GM21526 (cell line): ENCODE measurements around the gene CES1.
"Not testable (repeated sequence)": the region's sequence is repeated elsewhere in the genome, so short reads cannot be mapped to it uniquely, and the experiment has no call there.

Source experiments
- ATAC-seq: cut with Tn5 transposase; IDR thresholded peaks from one replicate; pipeline ENCODE4 v1.9.1; 2021; ENCODE audit warnings: moderate library complexity; ENCODE audit not compliant: unreplicated experiment, low FRiP score

Gene CES1

GRCh38 chr16:55832773-55833691 is at the start of gene CES1:
Gene CES1 (minus strand): TSS chr16:55833096. CDS start chr16:55833055, 41 bp downstream.
- ATAC-seq, result no peak

DNA sequence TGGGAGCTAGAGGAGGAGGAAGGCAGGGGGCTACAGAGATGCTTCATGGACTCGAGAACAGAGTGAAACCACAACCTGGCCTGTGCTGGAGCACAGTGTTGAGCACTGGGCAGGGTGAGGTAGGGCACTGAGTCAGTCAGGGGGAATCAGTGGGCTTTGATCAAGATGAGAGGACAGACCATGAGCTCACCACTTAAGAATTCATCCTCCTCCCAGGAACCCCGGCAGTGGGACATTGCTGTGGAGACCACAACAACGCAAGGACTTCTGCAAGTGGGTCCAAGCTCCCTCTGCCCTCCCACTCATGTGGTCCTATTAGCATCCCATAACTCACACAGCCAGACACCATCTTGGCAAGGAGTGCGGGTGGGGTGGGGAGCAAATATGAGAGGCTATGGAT is 44.0 kb upstream of the CES1 start:
- ATAC-seq, result no peak

GRCh38 chr16:55875273-55875672 is 42.4 kb upstream of the CES1 start, which contains the start of gene CES5A:
Gene CES5A (minus strand): TSS chr16:55875373. CDS start chr16:55875221, 152 bp downstream.
- no peak for ATAC-seq

DNA sequence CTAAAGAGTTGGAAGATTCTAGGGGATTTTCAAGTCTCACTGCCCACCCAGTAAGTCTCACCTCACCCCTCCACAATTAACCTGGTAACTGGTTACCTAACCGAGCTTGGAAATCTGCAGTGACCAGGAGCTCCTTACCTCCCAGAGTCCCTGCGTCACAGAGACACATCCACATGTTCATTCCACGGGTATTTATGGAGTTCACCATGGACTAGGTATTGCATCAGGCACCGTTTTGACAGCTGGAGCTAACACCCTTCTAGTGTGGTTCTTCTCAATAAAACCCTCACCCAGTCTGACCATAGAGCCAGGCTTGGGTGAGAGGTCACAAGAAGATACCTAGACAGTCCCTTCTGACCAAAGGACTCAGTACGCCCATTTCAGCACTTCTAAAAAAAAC is 40.2 kb upstream of the CES1 start:
- no peak for ATAC-seq

DNA sequence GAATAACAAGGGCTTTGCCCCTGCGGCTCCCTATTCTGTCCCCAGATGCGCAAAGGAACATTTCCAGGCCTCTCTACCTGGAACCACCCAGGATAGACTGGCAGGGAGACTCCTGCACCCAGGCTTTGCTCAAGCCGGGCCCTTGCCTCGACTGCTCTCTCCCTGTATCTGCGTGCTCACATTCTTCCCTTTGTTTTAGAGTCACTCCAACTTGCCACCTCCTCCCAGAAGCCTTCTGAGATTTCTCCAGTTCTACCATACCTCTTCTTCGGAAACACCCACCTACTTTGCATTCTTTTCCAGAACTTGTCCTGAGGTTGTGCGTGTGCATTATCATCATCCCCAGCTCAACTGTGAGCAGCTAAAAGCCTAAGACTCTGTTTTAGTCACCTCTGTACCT is 39.2 kb upstream of the CES1 start:
- ATAC-seq, result no peak

DNA sequence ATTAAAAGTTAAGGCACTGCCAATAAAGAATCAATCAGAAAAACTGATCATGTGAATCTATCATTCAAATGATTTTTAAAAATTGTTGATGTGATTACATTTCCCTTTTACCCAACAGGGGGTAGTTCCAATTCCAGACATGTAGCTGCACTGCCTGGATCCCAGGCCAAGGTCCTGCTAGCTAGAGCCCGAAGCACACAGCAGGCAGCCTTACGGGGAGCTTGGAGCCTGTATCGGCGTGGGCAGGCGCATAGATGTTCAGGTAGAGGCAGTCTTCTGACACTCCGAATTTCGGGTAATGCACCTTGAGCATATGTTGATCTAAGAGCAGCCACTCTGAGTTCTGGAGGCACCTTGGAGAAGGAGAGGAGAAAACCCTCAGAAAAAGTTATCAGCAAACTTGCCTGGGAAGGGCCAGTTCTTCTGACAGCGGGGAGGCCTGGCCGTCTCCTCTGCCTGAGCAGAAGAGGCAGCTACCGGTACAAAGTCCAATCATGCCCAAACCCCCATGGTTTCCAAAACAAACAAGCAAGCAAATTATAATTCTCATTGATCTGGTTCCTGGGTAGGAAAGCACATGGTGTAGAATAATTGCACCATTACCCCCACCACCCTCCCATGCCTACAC is 38.6 kb upstream of the CES1 start:
- ATAC-seq, result no peak

DNA sequence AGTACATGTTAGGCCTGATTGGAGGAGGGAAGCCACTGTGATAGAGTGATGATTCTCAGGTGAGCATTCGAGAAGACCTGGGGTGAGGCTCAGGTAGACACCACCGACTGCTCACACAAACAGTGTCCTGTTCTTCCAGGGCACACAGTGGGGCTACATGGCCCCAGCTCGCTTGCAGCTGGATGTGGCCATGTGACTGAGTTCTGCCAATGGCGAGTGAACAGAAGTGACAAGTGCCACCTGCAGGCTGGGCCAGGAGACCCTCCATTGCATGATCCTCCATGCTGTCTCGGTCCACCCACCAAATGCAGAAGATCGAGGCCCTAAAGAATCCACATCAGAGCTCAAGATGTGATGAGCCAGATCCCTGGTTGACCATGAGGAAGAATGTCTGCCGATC is 36.1 kb upstream of the CES1 start:
- ATAC-seq, result no peak

- no peak for ATAC-seq
Observed at GRCh38 chr16:55868137-55868536, 35.2 kb upstream of the CES1 start.

DNA sequence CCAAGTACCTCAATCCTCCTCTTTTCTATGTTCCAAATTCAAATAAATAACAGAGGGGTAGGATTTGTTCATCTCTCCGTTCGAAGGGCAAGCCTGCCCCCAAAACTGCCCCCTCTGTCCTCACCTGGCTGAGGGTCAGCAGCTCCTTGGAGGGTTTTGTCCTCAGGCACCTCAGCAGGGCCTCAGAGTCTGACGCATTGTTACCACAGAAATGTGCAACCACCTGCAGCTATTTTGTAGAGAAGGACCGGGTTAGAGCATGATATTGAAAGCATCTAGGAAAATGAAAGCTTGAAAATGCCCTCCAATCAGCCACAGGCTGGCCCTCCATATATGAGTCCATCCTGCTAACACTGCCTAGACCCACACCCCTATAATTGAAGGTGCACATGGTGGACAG is 28.4 kb upstream of the CES1 start:
- ATAC-seq, result no peak

GRCh38 chr16:55857650-55858049 is 24.8 kb upstream of the CES1 start:
- not testable (repeated sequence) for ATAC-seq

GRCh38 chr16:55856950-55857349 is 24.1 kb upstream of the CES1 start:
- no peak for ATAC-seq

DNA sequence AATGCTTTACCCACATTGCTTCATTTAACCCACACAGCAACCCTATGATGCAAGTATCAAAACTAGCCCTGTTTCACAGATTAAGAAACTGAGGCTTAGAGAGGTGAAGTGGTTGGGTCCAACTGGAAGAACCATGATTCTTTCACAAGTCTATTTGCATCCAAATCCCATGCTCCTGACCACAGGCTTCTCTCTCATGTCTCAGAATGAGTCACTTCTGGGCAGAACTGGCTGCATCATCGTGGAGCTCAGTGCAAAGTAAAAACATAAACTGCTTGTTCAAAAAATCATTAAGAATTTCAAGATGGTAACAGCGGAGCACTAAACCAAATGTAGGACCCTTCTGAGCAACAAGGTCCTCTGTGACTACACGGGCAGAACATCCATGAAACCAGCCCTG is 20.2 kb upstream of the CES1 start:
- ATAC-seq, result no peak

DNA sequence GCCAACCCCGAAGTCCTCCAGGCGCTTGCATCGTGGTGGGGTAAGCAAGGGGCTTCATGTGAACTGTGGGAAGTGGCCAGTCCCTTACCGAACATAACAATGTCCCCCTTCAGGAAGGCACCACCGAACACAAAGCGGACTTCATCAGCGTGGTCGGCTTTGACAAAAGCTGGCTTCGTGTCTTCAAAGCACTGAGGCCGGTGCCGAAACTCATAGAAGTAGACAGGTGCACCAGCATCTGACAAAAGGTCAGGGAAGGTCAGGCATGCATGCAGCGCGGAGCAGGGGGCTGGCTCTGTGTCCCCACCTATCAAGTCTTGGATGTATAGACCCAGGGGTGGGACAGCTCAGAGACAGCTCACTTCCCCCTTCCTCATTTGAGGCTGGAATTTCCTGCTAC is 16.6 kb upstream of the CES1 start:
- no peak for ATAC-seq

GRCh38 chr16:55846598-55847346 is 13.9 kb upstream of the CES1 start:
- no peak for ATAC-seq

DNA sequence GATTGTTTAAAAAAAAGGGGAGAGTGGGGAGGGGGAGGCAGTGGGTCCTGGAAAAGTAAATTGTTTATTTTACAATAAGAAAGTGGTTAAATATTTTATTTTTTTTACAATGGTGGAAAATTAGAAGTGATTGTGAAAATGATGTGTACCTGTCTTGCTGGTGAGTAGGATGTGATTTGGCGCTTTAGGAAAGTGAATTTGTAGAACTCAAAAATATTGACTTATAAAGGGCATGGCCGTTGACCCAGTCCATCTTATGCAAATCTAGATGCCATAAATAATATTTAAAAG is 10.2 kb upstream of the CES1 start:
- no peak for ATAC-seq

DNA sequence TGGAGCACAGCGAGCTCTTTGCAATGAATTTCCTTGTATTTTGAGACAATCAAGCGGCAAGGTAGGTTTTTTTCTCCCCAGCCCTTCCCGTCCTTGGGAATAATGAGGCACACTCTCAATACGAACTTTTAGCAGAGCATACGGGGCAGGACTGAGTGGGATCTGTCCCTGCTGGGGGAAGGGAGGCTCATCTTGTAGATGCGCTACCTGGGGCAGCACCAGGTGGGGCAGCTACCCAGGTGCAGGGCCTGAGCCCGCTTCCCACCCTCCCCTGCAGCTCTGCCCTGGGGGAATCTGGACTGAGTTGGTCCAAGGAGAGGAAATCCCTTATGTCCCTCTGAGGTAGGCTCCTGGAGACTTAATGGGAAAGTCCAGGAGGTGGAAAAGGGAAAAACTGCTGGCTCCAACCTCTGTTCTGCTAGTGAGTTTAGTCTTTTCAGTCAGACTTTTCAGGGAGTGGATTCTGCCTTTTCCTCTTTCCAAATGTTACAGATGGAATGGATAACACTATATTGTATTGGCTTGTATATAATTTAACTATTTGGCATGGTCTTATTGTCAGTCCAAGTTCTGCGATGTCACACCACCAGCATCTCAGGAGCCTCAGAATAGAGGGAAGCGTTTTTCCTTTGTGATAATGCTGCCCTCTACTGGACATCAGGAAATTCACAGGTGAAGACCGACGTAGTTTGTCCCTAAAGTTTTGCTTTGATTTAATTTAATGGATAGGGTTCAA is 9.6 kb upstream of the CES1 start:
- peak; percentile 71 for ATAC-seq

DNA sequence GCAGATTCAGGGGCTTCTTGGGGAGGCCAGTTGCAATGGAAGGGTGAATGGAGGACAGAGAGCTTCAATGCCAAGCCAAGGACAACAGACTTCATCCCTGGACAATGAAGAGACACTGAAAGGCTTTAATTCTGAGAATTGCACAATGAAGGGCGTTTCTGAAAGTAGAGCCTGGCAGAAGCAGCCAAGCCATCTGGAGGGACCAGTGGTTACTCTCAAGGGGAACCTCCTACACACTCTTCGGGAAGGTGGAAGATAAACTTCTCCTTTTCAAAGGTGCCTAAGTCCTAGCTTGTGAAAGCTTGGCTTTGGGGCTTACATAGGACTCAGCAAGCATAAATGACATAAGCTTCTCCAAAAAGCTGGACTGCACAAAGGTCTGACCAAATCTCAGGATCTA is 6.2 kb upstream of the CES1 start:
- ATAC-seq, result no peak

DNA sequence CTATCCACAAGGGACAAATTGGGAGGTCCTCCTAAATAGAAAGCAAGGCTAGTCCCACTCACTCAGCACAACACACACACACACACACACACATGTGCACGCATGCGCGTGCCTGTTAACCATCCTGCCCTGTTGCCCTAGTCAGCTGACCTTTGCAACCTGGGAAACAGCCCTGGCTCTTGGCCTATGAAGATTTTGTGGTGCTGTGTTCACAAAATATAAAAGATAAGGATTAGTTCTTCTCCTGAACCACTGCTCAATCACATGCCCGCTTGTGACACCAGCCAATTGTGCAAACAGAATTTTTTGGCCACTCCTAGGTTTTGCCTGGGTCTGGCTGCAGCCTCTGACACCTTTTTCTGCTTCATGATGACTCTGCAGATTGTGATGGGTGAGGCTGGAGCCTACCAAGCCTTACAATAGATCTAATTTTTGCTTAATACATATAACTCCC is 3.3 kb upstream of the CES1 start:
- no peak for ATAC-seq

GRCh38 chr16:55835581-55835980 is 2.7 kb upstream of the CES1 start:
- ATAC-seq, result no peak

DNA sequence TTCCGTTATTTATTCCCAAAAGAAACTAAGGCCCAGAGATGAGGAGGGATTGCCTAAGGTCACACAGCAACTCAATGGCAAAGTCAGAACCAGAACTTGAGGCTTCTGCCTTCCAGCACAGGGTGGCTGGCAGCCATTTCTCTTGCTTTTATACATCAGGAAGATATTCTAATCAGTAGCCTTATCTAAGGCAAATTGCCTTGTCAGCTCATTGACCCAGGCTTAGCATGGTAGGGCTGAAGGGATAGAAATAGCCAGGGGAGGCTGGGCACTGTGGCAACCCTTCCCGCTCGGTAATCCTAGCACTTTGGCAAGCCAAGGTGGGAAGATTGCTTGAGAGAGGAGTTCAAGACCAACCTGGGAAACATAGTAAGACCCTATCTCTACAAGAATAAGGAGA is 2.3 kb upstream of the CES1 start:
- ATAC-seq, result not testable (repeated sequence)

GRCh38 chr16:55834049-55834448 is 1.2 kb upstream of the CES1 start:
- no peak for ATAC-seq
